PC-9 (cell line): ENCODE measurements around the gene RIF1.
"Not testable (repeated sequence)": the region's sequence is repeated elsewhere in the genome, so short reads cannot be mapped to it uniquely, and the experiment has no call there.

Experiments
- CTCF ChIP-seq: fragments of 200-600 bp; sonication (generic); conservative IDR thresholded peaks from 2 replicates; pipeline ENCODE4 v1.6.1; 2017; ENCODE audit warnings: mixed run types, antibody characterized with exemption, mild to moderate bottlenecking, moderate library complexity
- EZH2 ChIP-seq: fragments of 200-600 bp; sonication (generic); IDR thresholded peaks from 2 replicates; pipeline ENCODE4 v1.8.0; 2017; ENCODE audit warnings: antibody characterized with exemption, low read depth

- TF ChIP-seq CTCF, EZH2: not testable (repeated sequence)
Measured at GRCh38 chr2:151421681-151422080, 12.0 kb downstream of the RIF1 start.
